LNCAP (cell line): ENCODE measurements around the gene BRINP2.

Experiments
- TF ChIP-seq, protein P1 (sequence below): fragments of 450-650 bp; IDR thresholded peaks from 2 replicates; pipeline ENCODE4 v1.5.1; 2017; ENCODE audit warnings: mild to moderate bottlenecking

Gene BRINP2

DNA sequence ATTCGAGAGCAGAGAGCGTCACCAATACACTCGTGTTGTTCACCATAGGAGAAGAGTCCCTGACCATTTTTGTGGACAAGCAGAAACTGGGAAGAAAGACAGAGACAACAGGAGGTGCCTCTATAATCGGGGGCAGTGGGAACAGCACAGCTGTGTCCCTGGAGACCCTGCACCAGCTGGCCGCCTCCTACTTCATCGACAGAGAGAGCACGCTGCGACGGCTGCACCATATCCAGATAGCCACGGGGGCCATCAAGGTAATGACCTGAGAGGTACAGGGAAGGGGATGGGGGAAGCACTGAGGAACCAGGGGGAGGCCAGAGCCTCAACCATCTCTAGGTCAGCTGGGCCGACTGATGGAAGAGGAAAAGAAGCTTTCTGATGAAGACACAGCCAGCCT is 86.4 kb downstream of the BRINP2 start:
- TF ChIP-seq, protein P1, sequence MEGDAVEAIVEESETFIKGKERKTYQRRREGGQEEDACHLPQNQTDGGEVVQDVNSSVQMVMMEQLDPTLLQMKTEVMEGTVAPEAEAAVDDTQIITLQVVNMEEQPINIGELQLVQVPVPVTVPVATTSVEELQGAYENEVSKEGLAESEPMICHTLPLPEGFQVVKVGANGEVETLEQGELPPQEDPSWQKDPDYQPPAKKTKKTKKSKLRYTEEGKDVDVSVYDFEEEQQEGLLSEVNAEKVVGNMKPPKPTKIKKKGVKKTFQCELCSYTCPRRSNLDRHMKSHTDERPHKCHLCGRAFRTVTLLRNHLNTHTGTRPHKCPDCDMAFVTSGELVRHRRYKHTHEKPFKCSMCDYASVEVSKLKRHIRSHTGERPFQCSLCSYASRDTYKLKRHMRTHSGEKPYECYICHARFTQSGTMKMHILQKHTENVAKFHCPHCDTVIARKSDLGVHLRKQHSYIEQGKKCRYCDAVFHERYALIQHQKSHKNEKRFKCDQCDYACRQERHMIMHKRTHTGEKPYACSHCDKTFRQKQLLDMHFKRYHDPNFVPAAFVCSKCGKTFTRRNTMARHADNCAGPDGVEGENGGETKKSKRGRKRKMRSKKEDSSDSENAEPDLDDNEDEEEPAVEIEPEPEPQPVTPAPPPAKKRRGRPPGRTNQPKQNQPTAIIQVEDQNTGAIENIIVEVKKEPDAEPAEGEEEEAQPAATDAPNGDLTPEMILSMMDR, result no peak

DNA sequence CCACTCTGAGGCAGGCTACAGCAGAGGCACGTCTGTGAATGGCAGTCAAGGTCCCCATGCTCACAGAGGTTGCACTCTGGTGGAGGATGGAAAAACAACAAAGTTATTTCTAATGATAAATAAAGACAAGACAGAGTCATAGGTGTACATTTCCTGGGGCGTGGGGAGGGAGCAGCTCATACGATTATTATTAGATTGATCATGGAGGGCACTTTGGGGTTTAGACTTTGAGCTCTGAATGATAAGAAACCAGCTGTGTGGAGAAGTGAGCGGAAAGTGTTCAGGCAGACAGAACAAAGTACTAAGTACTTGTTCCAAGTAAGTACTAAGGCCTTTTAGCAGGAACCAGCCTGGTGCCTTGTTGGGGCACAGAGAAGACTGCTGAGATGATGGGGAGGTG is 86.8 kb downstream of the BRINP2 start:
- TF ChIP-seq, protein P1, result no peak

DNA sequence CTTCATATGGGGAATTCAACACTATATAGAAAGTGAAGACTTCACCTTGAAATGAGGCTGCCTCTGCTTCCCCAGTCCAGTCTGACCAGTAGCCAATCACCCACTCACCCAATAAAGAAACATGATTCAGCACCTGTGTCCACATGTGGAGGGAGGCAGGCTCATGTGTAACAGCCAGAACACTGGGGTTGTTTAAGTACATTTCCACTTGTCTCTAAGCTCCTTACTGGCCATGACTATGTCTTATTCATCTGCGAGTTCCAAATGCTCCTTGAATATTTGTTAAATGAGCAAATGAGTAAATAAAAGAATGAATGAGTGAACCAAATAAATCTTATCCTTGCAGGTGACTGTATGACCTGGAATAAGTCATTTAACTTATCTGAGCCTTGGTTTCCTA is 100.1 kb downstream of the BRINP2 start:
- TF ChIP-seq, protein P1, result no peak

DNA sequence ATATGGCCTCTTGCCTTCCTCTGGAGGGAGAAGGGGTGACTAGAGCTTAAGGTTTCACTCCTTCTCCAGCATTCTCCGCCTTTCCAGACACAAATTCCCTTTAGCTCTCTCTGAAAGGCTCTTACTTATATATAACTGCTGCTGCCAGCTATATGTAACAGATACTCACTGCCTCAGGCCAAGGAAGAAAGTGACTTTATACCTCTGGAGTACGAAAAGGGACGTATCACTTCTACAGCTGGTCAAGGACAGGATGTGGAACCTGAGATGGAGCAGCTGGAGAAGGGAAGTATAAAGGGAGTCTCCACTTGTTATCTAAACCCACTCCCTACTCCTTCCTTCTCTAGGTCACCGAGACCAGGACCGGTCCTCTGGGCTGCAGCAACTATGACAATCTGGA is 102.4 kb downstream of the BRINP2 start:
- TF ChIP-seq, protein P1, result no peak

DNA sequence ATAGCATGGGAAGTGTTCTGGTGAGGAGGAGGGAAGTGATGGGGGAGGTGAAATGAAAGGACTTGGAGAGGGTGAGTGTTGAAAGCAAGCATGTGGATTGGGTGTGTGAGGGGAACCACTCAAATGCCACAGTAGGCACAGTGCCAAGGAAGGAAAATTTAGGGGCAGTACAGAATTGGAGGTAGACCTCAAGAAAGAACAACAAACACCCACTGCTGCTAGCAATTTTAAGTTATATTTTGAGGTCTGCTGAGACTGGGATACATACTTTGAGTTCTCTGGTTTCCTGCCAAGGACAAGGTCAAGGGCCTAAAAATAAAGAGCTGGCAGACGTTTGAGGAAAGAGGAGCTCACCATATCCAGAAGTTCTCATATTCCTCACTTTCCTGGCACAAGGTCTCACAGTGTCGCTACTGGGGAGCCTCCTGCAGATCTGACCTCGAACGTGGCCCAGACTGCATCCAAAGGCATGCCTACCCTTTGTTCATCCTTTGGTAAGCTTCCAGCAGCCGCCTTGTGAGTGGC is 104.0 kb downstream of the BRINP2 start:
- TF ChIP-seq, protein P1, result no peak

DNA sequence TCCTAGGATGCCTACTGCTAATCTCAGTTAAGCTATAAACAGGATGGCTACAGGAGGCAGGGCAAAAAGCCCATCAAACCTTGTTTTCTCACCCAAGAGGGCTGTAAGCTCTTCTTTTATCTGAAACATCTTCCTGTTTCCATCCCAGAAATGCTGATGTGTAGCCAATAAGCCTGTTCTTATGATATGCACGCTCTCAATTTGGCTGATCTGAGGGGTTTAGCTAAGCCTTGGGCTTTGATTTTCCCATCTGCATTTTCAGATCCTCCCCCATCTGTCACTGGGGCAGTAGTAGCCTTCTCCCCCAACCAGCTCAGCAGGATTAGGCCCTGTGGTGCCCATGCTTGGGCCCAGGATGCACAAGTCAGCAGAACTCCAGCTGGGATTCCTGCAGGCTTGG is 105.0 kb downstream of the BRINP2 start:
- TF ChIP-seq, protein P1, result no peak

DNA sequence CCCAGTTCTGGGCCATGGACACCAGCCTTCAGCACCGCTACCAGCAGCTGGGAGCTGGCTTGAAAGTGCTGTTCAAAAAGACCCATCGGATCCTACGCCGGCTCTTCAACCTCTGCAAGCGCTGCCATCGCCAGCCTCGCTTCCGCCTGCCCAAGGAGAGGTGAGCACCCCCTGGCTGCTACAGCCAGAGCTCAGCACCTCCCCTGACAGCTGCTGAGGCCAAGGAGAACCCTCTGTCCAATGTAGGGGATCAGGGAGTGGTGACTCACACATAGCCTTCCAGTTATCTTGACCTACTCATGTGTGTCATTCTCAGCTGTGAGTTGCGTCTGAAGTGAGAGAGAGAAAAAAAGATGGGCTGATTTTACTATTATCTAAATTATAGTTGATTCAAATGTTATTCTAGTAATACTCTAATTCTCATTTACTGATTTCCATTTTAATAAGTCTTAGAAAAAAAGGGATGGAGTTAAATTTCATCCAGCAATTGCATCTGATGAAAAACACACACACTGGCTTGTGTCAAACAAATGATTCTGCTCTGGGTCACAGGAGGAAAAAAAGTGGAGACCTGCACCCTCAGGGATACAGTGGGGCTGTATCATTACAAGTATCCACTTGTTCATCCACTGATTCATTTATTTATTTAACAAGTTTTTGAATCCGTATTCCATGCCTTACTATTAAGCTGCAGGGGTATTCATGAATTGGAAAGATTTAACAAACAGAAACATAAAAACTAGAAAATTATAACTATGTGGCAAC is 108.0 kb downstream of the BRINP2 start:
- TF ChIP-seq, protein P1, result no peak
